Left ventricle myocardium inferior (tissue), 1 donor: Measurements from ENCODE around the gene ACTN4. TPM values are rescaled to one million over a fixed set of nuclear protein-coding genes. Genes with fewer than 3 reads are reported as not detected.

Source experiments
- DNase-seq: peaks from one replicate; pipeline ENCODE4 v3.0.0-alpha.2; 2020
- H3K27ac ChIP-seq: fragments of 200-600 bp; replicated peaks from 2 replicates; pipeline ENCODE4 v1.8.0; 2021
- H3K27me3 ChIP-seq: fragments of 200-600 bp; 2 replicates; pipeline ENCODE4 v1.8.0; 2021; ENCODE audit warnings: low read depth
- H3K36me3 ChIP-seq: fragments of 200-600 bp; 2 replicates; pipeline ENCODE4 v1.8.0; 2021
- H3K4me1 ChIP-seq: fragments of 200-600 bp; 2 replicates; pipeline ENCODE4 v1.8.0; 2021
- H3K4me3 ChIP-seq: fragments of 200-600 bp; 2 replicates; pipeline ENCODE4 v1.8.0; 2021; ENCODE audit warnings: mild to moderate bottlenecking, moderate library complexity
- H3K9me3 ChIP-seq: fragments of 200-600 bp; replicated peaks from 2 replicates; pipeline ENCODE4 v1.8.0; 2021
- CTCF ChIP-seq: fragments of 200-600 bp; IDR thresholded peaks from 2 replicates; pipeline ENCODE4 v1.8.0; 2021; ENCODE audit warnings: antibody characterized with exemption, mild to moderate bottlenecking, borderline replicate concordance
- intact Hi-C: fragments of 100-400 bp; cut with micrococcal nuclease; formaldehyde crosslinking; loops from one replicate; pipeline ENCODE4 v1.11.0; 2022
- total RNA-seq: library from RNA; stranded (reverse); fragmentation: NEBNext Ultra II Directional; extraction: Animal tissue kit (Norgen Biotek cat#: 25700); gene quantifications from one replicate; pipeline ENCODE4 v1.2.1, GENCODE V29; 2021
- donor health status: DM: no; HTN: yes; CAD: no; lungs with severe emphysema.

ACTN4 gene
- total RNA-seq, 1 donor from 2014 or later = 111 TPM

DNA sequence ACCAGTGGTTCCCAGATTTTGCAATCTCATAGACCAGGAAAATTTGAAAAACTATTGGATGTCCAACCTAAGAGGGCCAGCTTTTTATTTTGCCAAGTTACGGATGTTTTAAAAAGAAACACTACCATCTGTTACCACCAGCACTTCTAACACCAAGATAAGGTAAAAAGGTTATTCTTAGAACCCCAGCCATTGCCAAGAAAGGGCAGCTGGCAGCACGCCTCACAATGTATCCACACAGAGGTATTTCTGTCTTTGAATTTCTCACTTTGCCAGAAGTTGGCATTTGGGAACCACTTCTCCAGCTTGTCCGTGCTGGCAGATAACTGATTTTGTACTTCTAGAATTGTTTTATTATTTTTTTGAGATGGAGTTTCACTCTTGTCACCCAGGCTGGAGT, 68.1 kb downstream of the ACTN4 start:
- Histone ChIP-seq H3K4me3 (no peak overlapping the region), H3K27me3 (no peaks in the 10 kb centered on the region), H3K36me3 (peaks cover 76% of the 10 kb centered on the region), H3K4me1 (peaks cover 100% of the 10 kb centered on the region), H3K9me3 (no peaks in the 10 kb centered on the region), H3K27ac (peak overlapping the region; percentile 91)
- intact Hi-C loops = no loop called here
- TF ChIP-seq CTCF = peak; percentile 36
- peak; percentile 76 for DNase-seq

GRCh38 chr19:38717051-38717450, 69.6 kb downstream of the ACTN4 start:
- intact Hi-C loops = no loop called here

GRCh38 chr19:38717855-38718254, 70.4 kb downstream of the ACTN4 start:
- Histone ChIP-seq H3K36me3 (peaks cover 80% of the 10 kb centered on the region), H3K4me1 (peaks cover 100% of the 10 kb centered on the region), H3K27me3 (no peaks in the 10 kb centered on the region), H3K27ac (peak overlapping the region; percentile 91), H3K4me3 (no peak overlapping the region), H3K9me3 (no peaks in the 10 kb centered on the region)
- TF ChIP-seq CTCF = no peak
- intact Hi-C loops = no loop called here
- DNase-seq = no peak

More at GRCh38 chr19:38717051-38717450, 69.6 kb downstream of the ACTN4 start:
- no peak overlapping the region for H3K4me3 ChIP-seq
- H3K4me1 ChIP-seq = peaks cover 100% of the 10 kb centered on the region
- H3K27ac ChIP-seq = peak overlapping the region; percentile 91
- no peak for TF ChIP-seq CTCF
- H3K27me3 ChIP-seq = no peaks in the 10 kb centered on the region
- H3K9me3 ChIP-seq = no peaks in the 10 kb centered on the region
- no peak for DNase-seq
- peaks cover 76% of the 10 kb centered on the region for H3K36me3 ChIP-seq

GRCh38 chr19:38718747-38719543, 71.5 kb downstream of the ACTN4 start:
- Histone ChIP-seq H3K27me3 (no peaks in the 10 kb centered on the region), H3K4me3 (no peak overlapping the region), H3K27ac (peak overlapping the region; percentile 91), H3K4me1 (peaks cover 100% of the 10 kb centered on the region), H3K9me3 (no peaks in the 10 kb centered on the region), H3K36me3 (peaks cover 88% of the 10 kb centered on the region)
- intact Hi-C loops = no loop called here
- peak; percentile 59 for TF ChIP-seq CTCF
- peak; percentile 75 for DNase-seq

GRCh38 chr19:38719761-38720558, 72.5 kb downstream of the ACTN4 start:
- no peak for TF ChIP-seq CTCF
- no peak for DNase-seq
- Histone ChIP-seq H3K27ac (peak overlapping the region; percentile 91), H3K4me1 (peaks cover 92% of the 10 kb centered on the region), H3K36me3 (peaks cover 88% of the 10 kb centered on the region), H3K27me3 (no peaks in the 10 kb centered on the region), H3K4me3 (no peak overlapping the region), H3K9me3 (no peaks in the 10 kb centered on the region)
- intact Hi-C loops = no loop called here
